ENCODE measurements around the gene HOXD4.

HOXD4 gene

DNA sequence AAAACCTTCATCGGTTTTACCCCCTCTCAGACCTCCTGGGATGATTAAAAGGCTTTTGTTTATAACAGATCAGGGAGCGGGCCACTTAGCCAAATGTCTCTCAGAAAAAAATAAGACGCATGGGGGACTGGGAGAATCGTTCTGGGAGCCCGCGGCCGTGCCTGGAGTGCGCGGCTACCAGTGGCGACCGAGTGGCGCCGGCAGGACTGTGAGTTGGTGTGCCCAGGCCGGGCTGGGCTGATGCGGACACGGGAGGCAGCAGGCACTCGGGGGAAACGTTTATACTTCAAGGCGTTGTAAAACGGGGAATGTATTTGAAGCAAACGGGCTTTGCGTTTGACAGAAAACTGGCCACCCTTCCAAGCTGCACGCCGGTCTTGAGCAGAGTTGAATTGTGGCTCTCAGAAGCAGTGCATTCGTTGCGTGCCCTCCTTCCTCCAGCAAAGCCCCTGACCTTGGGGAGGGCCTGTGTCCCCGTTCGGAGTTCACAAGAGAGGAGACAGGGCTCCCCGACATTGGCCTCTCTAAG, 39.4 kb upstream of the HOXD4 start:
- peaks cover 16% of the 10 kb centered on the region for H3K4me1 ChIP-seq (ENCODE audit: low read length)
- H3K4me3 ChIP-seq (ENCODE audit: low read length), result no peak overlapping the region
- H4K20me1 ChIP-seq (ENCODE audit: insufficient read depth, low read length), result no peaks in the 10 kb centered on the region
- H3K27me3 ChIP-seq (ENCODE audit: low read depth, low read length), result no peaks in the 10 kb centered on the region
- H3K27ac ChIP-seq (ENCODE audit: low read length), result no peak overlapping the region
- no peaks in the 10 kb centered on the region for H3K79me2 ChIP-seq (ENCODE audit: low read length)
- no peaks in the 10 kb centered on the region for H3K9me3 ChIP-seq (ENCODE audit: insufficient read depth, low read length)
- no peaks in the 10 kb centered on the region for H3K36me3 ChIP-seq (replicated peaks; ENCODE audit: low read depth, low read length)
- H3K4me2 ChIP-seq (ENCODE audit: low read length), result no peak overlapping the region
- TF ChIP-seq, protein P1, sequence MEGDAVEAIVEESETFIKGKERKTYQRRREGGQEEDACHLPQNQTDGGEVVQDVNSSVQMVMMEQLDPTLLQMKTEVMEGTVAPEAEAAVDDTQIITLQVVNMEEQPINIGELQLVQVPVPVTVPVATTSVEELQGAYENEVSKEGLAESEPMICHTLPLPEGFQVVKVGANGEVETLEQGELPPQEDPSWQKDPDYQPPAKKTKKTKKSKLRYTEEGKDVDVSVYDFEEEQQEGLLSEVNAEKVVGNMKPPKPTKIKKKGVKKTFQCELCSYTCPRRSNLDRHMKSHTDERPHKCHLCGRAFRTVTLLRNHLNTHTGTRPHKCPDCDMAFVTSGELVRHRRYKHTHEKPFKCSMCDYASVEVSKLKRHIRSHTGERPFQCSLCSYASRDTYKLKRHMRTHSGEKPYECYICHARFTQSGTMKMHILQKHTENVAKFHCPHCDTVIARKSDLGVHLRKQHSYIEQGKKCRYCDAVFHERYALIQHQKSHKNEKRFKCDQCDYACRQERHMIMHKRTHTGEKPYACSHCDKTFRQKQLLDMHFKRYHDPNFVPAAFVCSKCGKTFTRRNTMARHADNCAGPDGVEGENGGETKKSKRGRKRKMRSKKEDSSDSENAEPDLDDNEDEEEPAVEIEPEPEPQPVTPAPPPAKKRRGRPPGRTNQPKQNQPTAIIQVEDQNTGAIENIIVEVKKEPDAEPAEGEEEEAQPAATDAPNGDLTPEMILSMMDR (IDR thresholded peaks at IDR 0.05; ENCODE audit: low read depth, low read length), result no peak
- TF ChIP-seq EZH2phosphoT487 (IDR thresholded peaks at IDR 0.05; ENCODE audit: low read depth), result no peak
- H2AFZ ChIP-seq (ENCODE audit: low read depth, low read length), result no peak overlapping the region
- H3K9ac ChIP-seq (ENCODE audit: low read length), result no peak overlapping the region

- TF ChIP-seq, protein P1 (IDR thresholded peaks at IDR 0.05; ENCODE audit: low read depth, low read length), result no peak
- TF ChIP-seq EZH2phosphoT487 (IDR thresholded peaks at IDR 0.05; ENCODE audit: low read depth), result no peak
- Histone ChIP-seq H3K36me3 (replicated peaks; ENCODE audit: low read depth, low read length) (no peaks in the 10 kb centered on the region), H3K4me3 (ENCODE audit: low read length) (no peak overlapping the region), H3K4me1 (ENCODE audit: low read length) (peaks cover 14% of the 10 kb centered on the region), H3K4me2 (ENCODE audit: low read length) (no peak overlapping the region), H3K79me2 (ENCODE audit: low read length) (no peaks in the 10 kb centered on the region), H3K9me3 (ENCODE audit: insufficient read depth, low read length) (no peaks in the 10 kb centered on the region), H3K27me3 (ENCODE audit: low read depth, low read length) (no peaks in the 10 kb centered on the region), H4K20me1 (ENCODE audit: insufficient read depth, low read length) (no peaks in the 10 kb centered on the region), H2AFZ (ENCODE audit: low read depth, low read length) (no peak overlapping the region), H3K9ac (ENCODE audit: low read length) (no peak overlapping the region), H3K27ac (ENCODE audit: low read length) (no peak overlapping the region)
These were observed 38.7 kb upstream of the HOXD4 start for GRCh38 chr2:176112375-176113302.

DNA sequence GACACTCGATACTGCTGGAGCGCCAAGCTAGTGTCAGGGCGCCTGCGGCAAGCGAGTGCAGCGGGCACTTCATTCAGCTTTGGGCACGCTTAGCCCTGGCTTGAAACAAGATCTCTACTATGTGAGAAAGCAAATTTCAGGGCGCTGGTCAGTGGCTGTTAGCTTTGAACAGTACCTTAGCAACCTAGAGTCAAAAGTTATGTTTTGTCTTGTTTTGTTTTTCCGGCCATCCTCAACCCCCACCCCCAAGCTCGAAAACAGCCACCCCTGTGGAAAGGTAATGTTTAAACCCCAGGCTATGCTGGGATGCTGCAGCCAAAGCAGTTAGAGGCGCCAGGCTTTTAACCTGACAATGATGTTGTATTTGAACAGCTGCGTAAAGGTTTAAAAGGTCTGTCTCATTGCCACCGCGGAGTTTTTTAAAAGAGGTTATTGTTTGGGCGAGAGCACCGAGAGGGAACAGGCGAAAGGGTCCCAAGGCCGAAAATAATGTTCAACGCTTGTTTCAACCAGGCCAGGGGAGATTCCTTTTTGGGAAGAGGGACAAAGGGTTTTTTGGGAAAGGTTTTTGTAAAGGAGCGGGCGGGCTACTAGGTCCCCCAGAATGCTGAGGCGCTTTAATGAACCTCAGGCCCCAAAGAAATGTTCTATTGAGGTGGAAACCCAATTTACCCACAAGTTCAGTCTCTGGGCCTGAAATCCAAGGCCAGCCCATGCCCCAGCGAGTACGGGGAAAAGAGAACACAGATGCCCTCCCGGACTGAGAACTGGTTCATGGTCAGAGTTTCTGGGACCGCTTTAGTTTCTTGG, 37.0 kb upstream of the HOXD4 start:
- H3K9ac ChIP-seq (ENCODE audit: low read length), result no peak overlapping the region
- no peak overlapping the region for H2AFZ ChIP-seq (ENCODE audit: low read depth, low read length)
- no peaks in the 10 kb centered on the region for H4K20me1 ChIP-seq (ENCODE audit: insufficient read depth, low read length)
- no peaks in the 10 kb centered on the region for H3K79me2 ChIP-seq (ENCODE audit: low read length)
- no peaks in the 10 kb centered on the region for H3K27me3 ChIP-seq (ENCODE audit: low read depth, low read length)
- no peaks in the 10 kb centered on the region for H3K36me3 ChIP-seq (replicated peaks; ENCODE audit: low read depth, low read length)
- H3K27ac ChIP-seq (ENCODE audit: low read length), result no peak overlapping the region
- no peak overlapping the region for H3K4me2 ChIP-seq (ENCODE audit: low read length)
- peaks cover 14% of the 10 kb centered on the region for H3K4me1 ChIP-seq (ENCODE audit: low read length)
- TF ChIP-seq, protein P1 (IDR thresholded peaks at IDR 0.05; ENCODE audit: low read depth, low read length), result no peak
- TF ChIP-seq EZH2phosphoT487 (IDR thresholded peaks at IDR 0.05; ENCODE audit: low read depth), result no peak
- no peaks in the 10 kb centered on the region for H3K9me3 ChIP-seq (ENCODE audit: insufficient read depth, low read length)
- H3K4me3 ChIP-seq (ENCODE audit: low read length), result no peak overlapping the region

Measured in OCI-LY3 (cell line).